IMR-90 (cell line): Measurements from ENCODE around the gene FGF21. TPM values are rescaled to one million over a fixed set of nuclear protein-coding genes. Genes with fewer than 3 reads are reported as not detected.

Experiments used
- ATAC-seq: fragments of 200-7000 bp; cut with Tn5 transposase; 2 replicates; pipeline ENCODE4 v1.9.1; 2020; ENCODE audit warnings: low read depth, mild to moderate bottlenecking, moderate library complexity
- BruUV-seq: library from RNA; stranded (reverse); fragments of 400-500 nt; replicated peaks from 2 replicates; lab custom pipeline; 2021; lab: Mats Ljungman, UMichigan
- CTCF ChIA-PET: fragments of 300-600 bp; formaldehyde crosslinking; extraction: SDS; loops from one replicate; lab custom pipeline; 2021; ENCODE audit warnings: antibody characterized with exemption; lab: Yijun Ruan, JAX
- POLR2A ChIA-PET: fragments of 300-600 bp; sonication (Branson Sonifier 250); formaldehyde crosslinking; loops from one replicate; lab custom pipeline; 2022; ENCODE audit warnings: antibody characterized with exemption; ENCODE audit not compliant: unreplicated experiment; lab: Charles Lee
- DNase-seq: peaks from one replicate; pipeline ENCODE4 v3.0.0; 2013
- H2AFZ ChIP-seq: replicated peaks from 2 replicates; pipeline ENCODE3; 2013; ENCODE audit warnings: low read length, mild to moderate bottlenecking; ENCODE audit not compliant: poor library complexity
- H2AK5ac ChIP-seq: 2 replicates; pipeline ENCODE4 v1.6.1; 2013; ENCODE audit warnings: low read depth, low read length, inconsistent platforms
- H2AK9ac ChIP-seq: replicated peaks from 2 replicates; pipeline ENCODE3; 2013; ENCODE audit warnings: mild to moderate bottlenecking, low read depth, low read length, moderate library complexity; ENCODE audit not compliant: poor library complexity
- H2BK120ac ChIP-seq: 2 replicates; pipeline ENCODE4 v1.6.1; 2013; ENCODE audit warnings: low read depth, low read length, inconsistent platforms
- H2BK15ac ChIP-seq: 3 replicates; pipeline ENCODE4 v1.6.1; 2013; ENCODE audit warnings: low read depth, low read length, inconsistent platforms
- H2BK20ac ChIP-seq: 2 replicates; pipeline ENCODE4 v1.6.1; 2013; ENCODE audit warnings: low read depth, mild to moderate bottlenecking, inconsistent platforms, low read length, moderate library complexity
- H2BK5ac ChIP-seq: 2 replicates; pipeline ENCODE4 v1.6.1; 2013; ENCODE audit warnings: mild to moderate bottlenecking, low read depth, low read length, inconsistent platforms; ENCODE audit not compliant: poor library complexity, severe bottlenecking
- H3K14ac ChIP-seq: replicated peaks from 2 replicates; pipeline ENCODE4 v1.6.1; 2013; ENCODE audit warnings: low read depth, low read length, inconsistent platforms
- H3K18ac ChIP-seq: 2 replicates; pipeline ENCODE4 v1.6.1; 2013; ENCODE audit warnings: low read depth, low read length, control low read depth
- H3K23ac ChIP-seq: 2 replicates; pipeline ENCODE4 v1.6.1; 2013; ENCODE audit warnings: low read depth, low read length, inconsistent platforms
- H3K27ac ChIP-seq: 2 replicates; pipeline ENCODE4 v1.5.1; 2013; ENCODE audit warnings: mild to moderate bottlenecking, control low read depth, low read length; ENCODE audit not compliant: insufficient read depth
- H3K27me3 ChIP-seq: 2 replicates; pipeline ENCODE4 v1.6.1; 2013; ENCODE audit warnings: low read length; ENCODE audit not compliant: control insufficient read depth, insufficient read depth
- H3K36me3 ChIP-seq: 2 replicates; pipeline ENCODE4 v1.6.1; 2013; ENCODE audit warnings: low read length, mixed read lengths; ENCODE audit not compliant: control insufficient read depth, insufficient read depth
- H3K4ac ChIP-seq: 2 replicates; pipeline ENCODE4 v1.6.1; 2013; ENCODE audit warnings: low read depth, low read length, inconsistent platforms
- H3K4me1 ChIP-seq: 2 replicates; pipeline ENCODE4 v1.6.1; 2013; ENCODE audit warnings: low read length, mixed read lengths; ENCODE audit not compliant: control insufficient read depth, insufficient read depth
- H3K4me2 ChIP-seq: 2 replicates; pipeline ENCODE4 v1.6.1; 2013; ENCODE audit warnings: low read depth, mild to moderate bottlenecking, control low read depth, low read length, moderate library complexity
- H3K4me3 ChIP-seq: 2 replicates; pipeline ENCODE4 v1.5.1; 2013; ENCODE audit warnings: low read depth, mild to moderate bottlenecking, control low read depth, low read length, moderate library complexity; ENCODE audit not compliant: insufficient read depth
- H3K56ac ChIP-seq: 2 replicates; pipeline ENCODE4 v1.6.1; 2013; ENCODE audit warnings: low read length, inconsistent platforms; ENCODE audit not compliant: insufficient read depth; ENCODE audit errors: extremely low read depth
- H3K79me1 ChIP-seq, 2 experiments: 2 replicates each; pipeline ENCODE4 v1.6.1; 2013; ENCODE audit warnings: low read length in 2 of 2, inconsistent platforms in 1 of 2, low read depth in 1 of 2
- H3K9ac ChIP-seq: 2 replicates; pipeline ENCODE4 v1.6.1; 2013; ENCODE audit warnings: low read depth, low read length, control low read depth
- H3K9me1 ChIP-seq: 2 replicates; pipeline ENCODE4 v1.6.1; 2013; ENCODE audit warnings: low read length, inconsistent platforms; ENCODE audit not compliant: insufficient read depth
- H3K9me3 ChIP-seq: 2 replicates; pipeline ENCODE4 v1.6.1; 2013; ENCODE audit warnings: low read length; ENCODE audit not compliant: control insufficient read depth, insufficient read depth
- H4K20me1 ChIP-seq: 2 replicates; pipeline ENCODE4 v1.6.1; 2013; ENCODE audit warnings: low read length, inconsistent platforms; ENCODE audit not compliant: insufficient read depth
- H4K5ac ChIP-seq: 2 replicates; pipeline ENCODE4 v1.6.1; 2013; ENCODE audit warnings: mild to moderate bottlenecking, low read depth, low read length, control low read depth
- H4K8ac ChIP-seq, 2 experiments: 2 replicates each; pipeline ENCODE4 v1.6.1; 2013; ENCODE audit warnings: low read depth in 2 of 2, low read length in 2 of 2, control low read depth in 1 of 2, inconsistent platforms in 1 of 2
- H4K91ac ChIP-seq: 2 replicates; pipeline ENCODE4 v1.6.1; 2013; ENCODE audit warnings: low read depth, low read length, inconsistent platforms; ENCODE audit not compliant: insufficient read depth
- BHLHE40 ChIP-seq: fragments of 150-350 bp; IDR thresholded peaks from 2 replicates; pipeline ENCODE4 v1.6.1; 2016; ENCODE audit warnings: mild to moderate bottlenecking, low read depth, low read length
- MXI1 ChIP-seq: IDR thresholded peaks from 2 replicates; pipeline ENCODE4 v1.6.1; 2012; ENCODE audit warnings: low read depth, mild to moderate bottlenecking, low read length, moderate library complexity, borderline replicate concordance
- RCOR1 ChIP-seq: IDR thresholded peaks from 2 replicates; pipeline ENCODE4 v1.6.1; 2012; ENCODE audit warnings: mild to moderate bottlenecking, low read length, improper control_type of control experiment; ENCODE audit not compliant: insufficient replicate concordance
- SMC3 ChIP-seq: fragments of 150-350 bp; IDR thresholded peaks from 2 replicates; pipeline ENCODE4 v1.6.1; 2016; ENCODE audit warnings: low read depth, mild to moderate bottlenecking, antibody characterized with exemption, low read length, moderate library complexity
- WGBS, 2 experiments: methylation state at CpG; one replicate each; pipeline versions ENCODE4 v1.1.5 to v1.1.7; 2013; ENCODE audit warnings: missing lambda C conversion rate in 2 of 2; ENCODE audit not compliant: insufficient read length in 1 of 2; ENCODE audit errors: extremely low coverage in 2 of 2; 5-methylcytosine and 5-hydroxymethylcytosine counted together
- dilution Hi-C: fragments of 300-500 bp; cut with HindIII; formaldehyde crosslinking; loops from one replicate; pipeline ENCODE4 v1.14.3; 2018; ENCODE audit warnings: low sequenced_read_pairs; ENCODE audit not compliant: unreplicated experiment
- in situ Hi-C: fragments of 300-500 bp; cut with MboI; formaldehyde crosslinking; loops from 3 replicates; pipeline ENCODE4 v1.14.3; 2019; ENCODE audit warnings: low sequenced_read_pairs, inconsistent platforms, mixed read lengths
- intact Hi-C: fragments of 100-400 bp; cut with micrococcal nuclease; formaldehyde crosslinking; loops from 2 replicates; pipeline ENCODE4 v1.10.0; 2022
- polyA plus RNA-seq, 3 experiments: library from polyadenylated mRNA; depleted of rRNA; stranded (reverse); fragments of >200 nt; gene quantifications; 2 replicates each; pipeline ENCODE4 v1.2.3, GENCODE V29; 2012; ENCODE audit warnings: low replicate concordance in 1 of 3
- total RNA-seq: library from RNA; depleted of rRNA; stranded (reverse); fragments of >200 nt; gene quantifications from 2 replicates; pipeline ENCODE4 v1.2.3, GENCODE V29; 2012
- TF ChIP-seq, protein P1 (sequence below): conservative IDR thresholded peaks from 2 replicates; pipeline ENCODE4 v1.5.1; 2012; ENCODE audit warnings: mild to moderate bottlenecking, low read depth, low read length, improper control_type of control experiment
- TF ChIP-seq, protein P2 (sequence below): fragments of 150-350 bp; IDR thresholded peaks from 2 replicates; pipeline ENCODE4 v1.6.1; 2016; ENCODE audit warnings: low read depth, mild to moderate bottlenecking, low read length, moderate library complexity, borderline replicate concordance

Gene FGF21
- total and polyA plus RNA-seq, 2 of the 4 experiments (the other 2 are of a cell fraction), result not detected

DNA sequence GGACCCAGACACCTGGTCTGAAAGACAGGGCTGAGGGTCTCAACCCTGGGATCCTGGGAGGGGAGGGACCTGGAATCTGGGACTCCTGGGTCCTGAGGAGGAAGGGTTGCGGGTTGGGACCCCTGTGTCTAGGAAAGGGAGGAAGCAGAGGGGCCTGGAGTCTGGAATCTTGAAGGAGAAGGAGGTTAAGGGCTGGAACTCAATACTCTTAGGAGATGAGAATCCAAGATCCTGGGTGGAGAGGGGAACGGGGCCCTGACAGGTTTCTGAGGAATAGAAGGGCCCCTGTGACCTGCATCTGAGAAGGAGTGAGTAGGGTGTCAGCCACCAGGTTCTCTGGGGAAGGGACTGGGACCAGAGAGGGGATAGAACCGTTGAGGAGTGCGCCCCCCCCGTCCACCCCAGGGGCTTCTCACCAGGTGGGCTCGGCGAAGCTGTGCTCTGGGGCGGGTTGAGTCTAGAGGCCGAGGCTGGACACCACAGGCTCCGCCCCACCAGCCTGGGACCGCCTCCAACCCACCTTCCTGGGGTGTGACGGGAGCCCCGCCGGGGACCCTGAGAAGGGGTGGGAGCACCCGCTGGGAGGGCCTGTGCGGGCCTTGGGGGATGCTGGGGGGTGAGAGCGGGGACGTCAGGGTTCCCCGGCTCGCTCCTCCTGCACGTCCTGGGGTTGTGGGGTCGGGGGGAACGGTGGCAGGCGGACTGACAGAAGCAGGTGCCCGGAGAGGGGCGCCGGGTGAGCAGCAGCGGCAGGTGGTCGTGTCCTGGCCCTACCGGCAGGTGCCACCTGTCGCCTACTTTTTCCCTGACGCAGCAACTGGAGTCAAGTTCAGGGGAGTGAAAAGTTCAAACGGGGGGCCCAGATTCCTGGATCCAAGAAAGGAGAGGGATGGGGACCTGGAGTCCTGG is 35.8 kb upstream of the FGF21 start, which contains the start of gene MAMSTR (continued):
- TF ChIP-seq MXI1 (no peak), BHLHE40 (no peak)

DNA sequence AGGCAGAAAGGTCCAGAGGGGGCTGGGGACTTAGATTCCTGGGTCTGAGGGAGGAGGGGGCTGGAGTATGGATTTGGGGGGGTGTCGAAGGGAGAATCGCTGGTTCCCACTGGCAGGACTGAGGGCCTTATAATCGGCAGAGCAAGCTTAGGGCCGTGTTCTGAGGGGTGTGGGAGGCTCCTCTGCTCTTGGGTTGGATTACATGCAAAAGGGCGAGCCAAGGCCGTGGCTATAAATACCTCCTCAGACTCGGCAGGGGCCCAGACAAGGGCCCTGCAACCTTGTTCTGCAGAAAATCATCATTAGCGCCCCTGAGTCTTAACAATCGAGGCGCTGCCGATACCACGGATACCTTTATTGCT is 35.1 kb upstream of the FGF21 start:
- 0 out of 2 replicates have a peak overlapping the region, but pooled peaks have one; percentile 34 for H2BK120ac ChIP-seq
- DNase-seq, result no peak
- in situ Hi-C loops (no loop called here), dilution Hi-C loops (no loop called here), intact Hi-C loops (no loop called here)
- no peaks in the 10 kb centered on the region for H3K9me3 ChIP-seq
- peaks cover 0 to 12% of the 10 kb centered on the region in 2 experiments; a peak in 3 of 4 replicates for H3K79me1 ChIP-seq
- ATAC-seq, result no peak
- no TSS peak for BruUV-seq
- no peak overlapping the region for H3K4me3 ChIP-seq
- H3K4me2 ChIP-seq, result peak overlapping the region; percentile 30
- H3K4me1 ChIP-seq, result peaks cover 8% of the 10 kb centered on the region
- peak overlapping the region; percentile 44 to 95 for H4K8ac ChIP-seq
- no peak overlapping the region for H2AK5ac ChIP-seq
- H3K36me3 ChIP-seq, result no peaks in the 10 kb centered on the region
- peak overlapping the region; percentile 35; the same call in 1 of the 2 replicates for H4K91ac ChIP-seq
- no peak overlapping the region for H3K18ac ChIP-seq
- 25% methylated on average over 8 of the region's 12 CpGs; no CpG with 5 or more reads in 1 of the 2 experiments for WGBS, 2 experiments
- H2AFZ ChIP-seq, result peak overlapping the region; percentile 97
- H2BK5ac ChIP-seq, result peak overlapping the region; percentile 10
- H2BK15ac ChIP-seq, result no peak overlapping the region; the same call in 2 of the 3 replicates
- no peaks in the 10 kb centered on the region for H3K27me3 ChIP-seq
- peak overlapping the region; percentile 17 for H4K5ac ChIP-seq
- no peak overlapping the region for H3K27ac ChIP-seq
- H3K4ac ChIP-seq, result peak overlapping the region; percentile 60
- H3K23ac ChIP-seq, result no peak overlapping the region
- no peak for TF ChIP-seq MXI1
- TF ChIP-seq, protein P1, sequence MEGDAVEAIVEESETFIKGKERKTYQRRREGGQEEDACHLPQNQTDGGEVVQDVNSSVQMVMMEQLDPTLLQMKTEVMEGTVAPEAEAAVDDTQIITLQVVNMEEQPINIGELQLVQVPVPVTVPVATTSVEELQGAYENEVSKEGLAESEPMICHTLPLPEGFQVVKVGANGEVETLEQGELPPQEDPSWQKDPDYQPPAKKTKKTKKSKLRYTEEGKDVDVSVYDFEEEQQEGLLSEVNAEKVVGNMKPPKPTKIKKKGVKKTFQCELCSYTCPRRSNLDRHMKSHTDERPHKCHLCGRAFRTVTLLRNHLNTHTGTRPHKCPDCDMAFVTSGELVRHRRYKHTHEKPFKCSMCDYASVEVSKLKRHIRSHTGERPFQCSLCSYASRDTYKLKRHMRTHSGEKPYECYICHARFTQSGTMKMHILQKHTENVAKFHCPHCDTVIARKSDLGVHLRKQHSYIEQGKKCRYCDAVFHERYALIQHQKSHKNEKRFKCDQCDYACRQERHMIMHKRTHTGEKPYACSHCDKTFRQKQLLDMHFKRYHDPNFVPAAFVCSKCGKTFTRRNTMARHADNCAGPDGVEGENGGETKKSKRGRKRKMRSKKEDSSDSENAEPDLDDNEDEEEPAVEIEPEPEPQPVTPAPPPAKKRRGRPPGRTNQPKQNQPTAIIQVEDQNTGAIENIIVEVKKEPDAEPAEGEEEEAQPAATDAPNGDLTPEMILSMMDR, result no peak
- no peak for TF ChIP-seq RCOR1
- TF ChIP-seq, protein P2, sequence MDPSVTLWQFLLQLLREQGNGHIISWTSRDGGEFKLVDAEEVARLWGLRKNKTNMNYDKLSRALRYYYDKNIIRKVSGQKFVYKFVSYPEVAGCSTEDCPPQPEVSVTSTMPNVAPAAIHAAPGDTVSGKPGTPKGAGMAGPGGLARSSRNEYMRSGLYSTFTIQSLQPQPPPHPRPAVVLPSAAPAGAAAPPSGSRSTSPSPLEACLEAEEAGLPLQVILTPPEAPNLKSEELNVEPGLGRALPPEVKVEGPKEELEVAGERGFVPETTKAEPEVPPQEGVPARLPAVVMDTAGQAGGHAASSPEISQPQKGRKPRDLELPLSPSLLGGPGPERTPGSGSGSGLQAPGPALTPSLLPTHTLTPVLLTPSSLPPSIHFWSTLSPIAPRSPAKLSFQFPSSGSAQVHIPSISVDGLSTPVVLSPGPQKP, result no peak
- no peak for TF ChIP-seq SMC3
- H3K9ac ChIP-seq, result no peak overlapping the region
- H3K9me1 ChIP-seq, result peaks cover 10% of the 10 kb centered on the region
- CTCF ChIA-PET, result interaction anchor here (0.6 kb wide), 1 partner anchor 12 kb away, joined by 3 read pairs; no protein-coding TSS in a partner anchor
- no peak overlapping the region for H2BK20ac ChIP-seq
- no peaks in the 10 kb centered on the region for H4K20me1 ChIP-seq
- H3K14ac ChIP-seq, result peak overlapping the region; percentile 43; the same call in 1 of the 2 replicates
- peak overlapping the region; percentile 21 for H2AK9ac ChIP-seq
- POLR2A ChIA-PET, result no interaction called here
- no peak overlapping the region for H3K56ac ChIP-seq
